ENCODE data around the gene SLC22A23.

The SLC22A23 gene

GRCh38 chr6:3282476-3283236 is 174.2 kb downstream of the SLC22A23 start:
- peaks cover 23% of the 10 kb centered on the region for H3K4me1 ChIP-seq (ENCODE audit: insufficient read depth, low read length)
- WGBS = 93% methylated on average over 20 of the region's 20 CpGs
- peaks cover 14% of the 10 kb centered on the region; the same call in 1 of the 2 replicates for H3K36me3 ChIP-seq (ENCODE audit: insufficient read depth, low read length)
- no peak overlapping the region for H3K9ac ChIP-seq (ENCODE audit: low read depth, low read length)
- no peaks in the 10 kb centered on the region for H3K27me3 ChIP-seq (ENCODE audit: insufficient read depth, low read length)
- no peaks in the 10 kb centered on the region for H3K9me3 ChIP-seq (ENCODE audit: insufficient read depth, low read depth, low read length)
- H3K4me3 ChIP-seq (ENCODE audit: low read length) = no peak overlapping the region
- H3K27ac ChIP-seq (ENCODE audit: low read depth, low read length) = peak overlapping the region; percentile 34

DNA sequence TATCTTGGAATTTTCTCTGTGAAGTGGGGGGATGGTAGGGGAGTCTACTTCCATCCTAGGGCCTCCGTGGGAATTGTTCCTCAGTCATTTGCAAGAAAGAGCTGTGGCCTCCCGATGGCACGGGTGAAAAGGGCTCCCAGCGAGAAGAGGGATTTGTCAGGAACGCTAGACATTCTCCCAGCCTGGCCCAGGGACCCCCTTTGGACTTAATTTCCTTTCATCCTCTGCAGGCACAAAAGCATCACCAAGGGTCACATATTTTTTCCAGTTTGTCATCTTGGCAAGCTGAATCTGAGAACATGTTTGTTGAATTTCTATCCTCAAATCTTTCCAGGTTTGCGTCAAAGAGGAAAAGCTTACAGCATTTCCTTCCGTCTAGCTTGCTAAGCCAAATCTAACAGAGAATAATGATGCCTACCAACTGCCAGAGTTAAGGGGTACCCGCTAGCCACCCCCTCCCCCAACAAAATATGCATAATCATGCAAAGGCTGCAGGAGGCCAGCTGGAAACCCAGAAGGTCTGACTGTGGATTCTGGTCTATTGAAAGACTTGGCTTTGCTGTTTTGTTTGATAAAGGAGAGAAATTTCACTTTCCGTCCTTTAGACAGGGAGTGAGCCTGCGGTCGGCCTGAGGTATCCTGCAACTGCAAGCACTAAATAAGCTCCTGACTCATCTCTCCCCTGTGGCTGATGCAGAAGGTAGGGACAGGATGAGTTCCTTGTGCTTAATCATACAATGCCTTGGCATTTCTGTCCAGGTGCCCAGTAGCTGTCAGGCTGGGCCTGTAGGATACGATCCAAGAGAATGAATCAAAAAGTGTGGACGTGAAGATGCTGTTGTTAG is 175.0 kb downstream of the SLC22A23 start:
- 41% methylated on average over 13 of the region's 13 CpGs for WGBS
- H3K27ac ChIP-seq (ENCODE audit: low read depth, low read length) = peak overlapping the region; percentile 34
- peaks cover 9% of the 10 kb centered on the region; the same call in 1 of the 2 replicates for H3K36me3 ChIP-seq (ENCODE audit: insufficient read depth, low read length)
- no peaks in the 10 kb centered on the region for H3K27me3 ChIP-seq (ENCODE audit: insufficient read depth, low read length)
- H3K4me3 ChIP-seq (ENCODE audit: low read length) = no peak overlapping the region
- no peak overlapping the region; the same call in 1 of the 2 replicates for H3K9ac ChIP-seq (ENCODE audit: low read depth, low read length)
- H3K9me3 ChIP-seq (ENCODE audit: insufficient read depth, low read depth, low read length) = no peaks in the 10 kb centered on the region
- H3K4me1 ChIP-seq (ENCODE audit: insufficient read depth, low read length) = peaks cover 23% of the 10 kb centered on the region

- H3K9me3 ChIP-seq (ENCODE audit: insufficient read depth, low read depth, low read length) = no peaks in the 10 kb centered on the region
- no peak overlapping the region; the same call in 1 of the 2 replicates for H3K9ac ChIP-seq (ENCODE audit: low read depth, low read length)
- 87% methylated on average over 14 of the region's 14 CpGs for WGBS
- no peaks in the 10 kb centered on the region for H3K27me3 ChIP-seq (ENCODE audit: insufficient read depth, low read length)
- peaks cover 7% of the 10 kb centered on the region; the same call in 1 of the 2 replicates for H3K36me3 ChIP-seq (ENCODE audit: insufficient read depth, low read length)
- H3K4me1 ChIP-seq (ENCODE audit: insufficient read depth, low read length) = peaks cover 23% of the 10 kb centered on the region
- no peak overlapping the region for H3K4me3 ChIP-seq (ENCODE audit: low read length)
- H3K27ac ChIP-seq (ENCODE audit: low read depth, low read length) = peak overlapping the region; percentile 34
These were observed 175.9 kb downstream of the SLC22A23 start for GRCh38 chr6:3280866-3281465.

DNA sequence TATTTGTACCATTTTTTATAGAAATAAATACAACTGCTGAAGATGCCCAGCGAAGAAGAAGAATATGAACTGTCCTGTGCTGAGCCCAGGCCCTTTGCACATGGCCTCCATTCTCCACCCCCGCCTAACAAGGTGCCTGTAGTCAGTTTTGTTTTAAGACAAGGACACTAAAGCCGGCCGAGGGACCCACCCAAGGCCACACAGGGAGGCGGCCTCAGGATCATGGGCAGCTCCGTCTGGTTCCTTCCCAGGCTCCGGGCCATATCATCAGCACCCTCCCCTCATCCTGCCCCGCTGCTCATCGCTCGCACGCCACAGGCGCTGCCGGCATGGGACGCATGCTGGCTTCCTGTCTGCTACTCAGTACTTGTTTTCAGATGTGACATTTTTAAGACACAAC is 176.8 kb downstream of the SLC22A23 start:
- Histone ChIP-seq H3K9ac (ENCODE audit: low read depth, low read length) (no peak overlapping the region), H3K4me3 (ENCODE audit: low read length) (no peak overlapping the region), H3K36me3 (ENCODE audit: insufficient read depth, low read length) (peaks cover 7% of the 10 kb centered on the region), H3K9me3 (ENCODE audit: insufficient read depth, low read depth, low read length) (no peaks in the 10 kb centered on the region), H3K27me3 (ENCODE audit: insufficient read depth, low read length) (no peaks in the 10 kb centered on the region), H3K4me1 (ENCODE audit: insufficient read depth, low read length) (peaks cover 23% of the 10 kb centered on the region), H3K27ac (ENCODE audit: low read depth, low read length) (no peak overlapping the region)
- WGBS = 86% methylated on average over 14 of the region's 14 CpGs

DNA sequence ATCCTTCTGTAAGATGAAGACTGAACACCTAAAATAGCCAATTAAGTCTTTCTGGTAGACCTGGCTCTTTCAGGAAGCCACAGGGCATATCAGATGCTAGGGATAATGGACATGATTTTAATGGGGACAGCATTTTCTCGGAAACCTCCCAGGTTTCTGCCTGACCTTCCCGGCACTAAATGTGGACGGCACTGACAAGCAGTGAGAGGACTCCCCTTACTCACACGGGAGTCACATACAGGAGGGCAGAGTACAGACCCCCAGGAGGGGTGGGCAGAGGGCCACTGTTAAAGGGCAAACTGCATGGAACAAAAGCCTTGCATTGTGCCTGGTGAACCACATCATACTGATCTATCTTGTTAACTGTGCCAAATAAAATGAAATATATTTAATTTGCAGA is 178.2 kb downstream of the SLC22A23 start:
- Histone ChIP-seq H3K27me3 (ENCODE audit: insufficient read depth, low read length) (no peaks in the 10 kb centered on the region), H3K9me3 (ENCODE audit: insufficient read depth, low read depth, low read length) (no peaks in the 10 kb centered on the region), H3K4me1 (ENCODE audit: insufficient read depth, low read length) (peaks cover 23% of the 10 kb centered on the region), H3K9ac (ENCODE audit: low read depth, low read length) (no peak overlapping the region), H3K36me3 (ENCODE audit: insufficient read depth, low read length) (peaks cover 9% of the 10 kb centered on the region), H3K4me3 (ENCODE audit: low read length) (no peak overlapping the region), H3K27ac (ENCODE audit: low read depth, low read length) (no peak overlapping the region)
- whole genome bisulfite sequencing = 97% methylated on average over 4 of the region's 4 CpGs

- H3K4me1 ChIP-seq (ENCODE audit: insufficient read depth, low read length) = peaks cover 23% of the 10 kb centered on the region
- WGBS = 93% methylated on average over 9 of the region's 9 CpGs
- H3K9ac ChIP-seq (ENCODE audit: low read depth, low read length) = no peak overlapping the region
- H3K36me3 ChIP-seq (ENCODE audit: insufficient read depth, low read length) = peaks cover 8% of the 10 kb centered on the region
- H3K9me3 ChIP-seq (ENCODE audit: insufficient read depth, low read depth, low read length) = no peaks in the 10 kb centered on the region
- no peak overlapping the region for H3K27ac ChIP-seq (ENCODE audit: low read depth, low read length)
- H3K4me3 ChIP-seq (ENCODE audit: low read length) = no peak overlapping the region
- no peaks in the 10 kb centered on the region for H3K27me3 ChIP-seq (ENCODE audit: insufficient read depth, low read length)
These were observed 178.9 kb downstream of the SLC22A23 start for GRCh38 chr6:3277851-3278416.

GRCh38 chr6:3277251-3277650 is 179.6 kb downstream of the SLC22A23 start:
- 92% methylated on average over 12 of the region's 12 CpGs for WGBS
- H3K36me3 ChIP-seq (ENCODE audit: insufficient read depth, low read length) = peaks cover 14% of the 10 kb centered on the region
- H3K4me3 ChIP-seq (ENCODE audit: low read length) = no peak overlapping the region
- H3K4me1 ChIP-seq (ENCODE audit: insufficient read depth, low read length) = peaks cover 17% of the 10 kb centered on the region
- no peaks in the 10 kb centered on the region for H3K27me3 ChIP-seq (ENCODE audit: insufficient read depth, low read length)
- no peaks in the 10 kb centered on the region for H3K9me3 ChIP-seq (ENCODE audit: insufficient read depth, low read depth, low read length)
- no peak overlapping the region for H3K27ac ChIP-seq (ENCODE audit: low read depth, low read length)
- H3K9ac ChIP-seq (ENCODE audit: low read depth, low read length) = no peak overlapping the region

GRCh38 chr6:3276174-3277167 is 180.4 kb downstream of the SLC22A23 start:
- H3K4me3 ChIP-seq (ENCODE audit: low read length) = no peak overlapping the region
- no peak overlapping the region for H3K27ac ChIP-seq (ENCODE audit: low read depth, low read length)
- WGBS = 89% methylated on average over 20 of the region's 20 CpGs
- peaks cover 22% of the 10 kb centered on the region for H3K36me3 ChIP-seq (ENCODE audit: insufficient read depth, low read length)
- peaks cover 9% of the 10 kb centered on the region for H3K4me1 ChIP-seq (ENCODE audit: insufficient read depth, low read length)
- H3K27me3 ChIP-seq (ENCODE audit: insufficient read depth, low read length) = no peaks in the 10 kb centered on the region
- H3K9ac ChIP-seq (ENCODE audit: low read depth, low read length) = no peak overlapping the region
- H3K9me3 ChIP-seq (ENCODE audit: insufficient read depth, low read depth, low read length) = no peaks in the 10 kb centered on the region

- Histone ChIP-seq H3K9me3 (ENCODE audit: insufficient read depth, low read depth, low read length) (no peaks in the 10 kb centered on the region), H3K9ac (ENCODE audit: low read depth, low read length) (no peak overlapping the region), H3K36me3 (ENCODE audit: insufficient read depth, low read length) (peaks cover 47% of the 10 kb centered on the region), H3K4me3 (ENCODE audit: low read length) (no peak overlapping the region), H3K27me3 (ENCODE audit: insufficient read depth, low read length) (no peaks in the 10 kb centered on the region), H3K4me1 (ENCODE audit: insufficient read depth, low read length) (no peaks in the 10 kb centered on the region), H3K27ac (ENCODE audit: low read depth, low read length) (no peak overlapping the region)
- WGBS = 89% methylated on average over 9 of the region's 9 CpGs
These were observed 182.9 kb downstream of the SLC22A23 start for GRCh38 chr6:3273707-3274521.
